ENCODE data around the gene ZNF217.
"Not testable (repeated sequence)": the region's sequence is repeated elsewhere in the genome, so short reads cannot be mapped to it uniquely, and the experiment has no call there.

The ZNF217 gene

GRCh38 chr20:53556267-53556897 lies 37.3 kb downstream of the ZNF217 start:
- H3K27ac ChIP-seq (replicated peaks) = no peak overlapping the region

GRCh38 chr20:53555816-53556215 lies 37.8 kb downstream of the ZNF217 start:
- no peak for DNase-seq (ENCODE audit: low read depth in 1 of 2, low spot score in 1 of 2)
- H3K4me3 ChIP-seq (replicated peaks; ENCODE audit: insufficient read depth, low read length) = no peak overlapping the region
- no peak overlapping the region for H3K27ac ChIP-seq (replicated peaks)
- TF ChIP-seq REST (IDR thresholded peaks at IDR 0.05; ENCODE audit: insufficient replicate concordance, low read depth) = no peak
- no peak for TF ChIP-seq CTCF (IDR thresholded peaks at IDR 0.05; ENCODE audit: insufficient read depth, low read length)
- no peak for TF ChIP-seq GABPA (IDR thresholded peaks at IDR 0.05; ENCODE audit: low read depth)
- no peak for TF ChIP-seq SPI1 (IDR thresholded peaks at IDR 0.05; ENCODE audit: borderline replicate concordance, low read depth)
- TF ChIP-seq POLR2AphosphoS5 (IDR thresholded peaks at IDR 0.05; ENCODE audit: low read depth) = no peak
- no peaks in the 10 kb centered on the region for H3K27me3 ChIP-seq (ENCODE audit: insufficient read depth, poor library complexity, severe bottlenecking)

More at GRCh38 chr20:53556267-53556897, 37.3 kb downstream of the ZNF217 start:
- H3K4me3 ChIP-seq (replicated peaks; ENCODE audit: insufficient read depth, low read length) = no peak overlapping the region
- no peaks in the 10 kb centered on the region for H3K27me3 ChIP-seq (ENCODE audit: insufficient read depth, poor library complexity, severe bottlenecking)
- no peak for TF ChIP-seq CTCF (IDR thresholded peaks at IDR 0.05; ENCODE audit: insufficient read depth, low read length)
- no peak for TF ChIP-seq POLR2AphosphoS5 (IDR thresholded peaks at IDR 0.05; ENCODE audit: low read depth)
- TF ChIP-seq REST (IDR thresholded peaks at IDR 0.05; ENCODE audit: insufficient replicate concordance, low read depth) = no peak
- no peak for DNase-seq (ENCODE audit: low read depth in 1 of 2, low spot score in 1 of 2)

- DNase-seq (ENCODE audit: low read depth in 1 of 2, low spot score in 1 of 2) = no peak
- no peak overlapping the region for H3K27ac ChIP-seq (replicated peaks)
- H3K4me3 ChIP-seq (replicated peaks; ENCODE audit: insufficient read depth, low read length) = no peak overlapping the region
- TF ChIP-seq CTCF (IDR thresholded peaks at IDR 0.05; ENCODE audit: insufficient read depth, low read length) (no peak), POLR2AphosphoS5 (IDR thresholded peaks at IDR 0.05; ENCODE audit: low read depth) (no peak), SPI1 (IDR thresholded peaks at IDR 0.05; ENCODE audit: borderline replicate concordance, low read depth) (no peak), GABPA (IDR thresholded peaks at IDR 0.05; ENCODE audit: low read depth) (no peak), REST (IDR thresholded peaks at IDR 0.05; ENCODE audit: insufficient replicate concordance, low read depth) (no peak)
- no peaks in the 10 kb centered on the region for H3K27me3 ChIP-seq (ENCODE audit: insufficient read depth, poor library complexity, severe bottlenecking)
These were observed 38.6 kb downstream of the ZNF217 start for GRCh38 chr20:53555081-53555480.

- not testable (repeated sequence) for H3K27ac ChIP-seq (replicated peaks); DNase-seq (ENCODE audit: low read depth in 1 of 2, low spot score in 1 of 2); H3K27me3 ChIP-seq (ENCODE audit: insufficient read depth, poor library complexity, severe bottlenecking); H3K4me3 ChIP-seq (replicated peaks; ENCODE audit: insufficient read depth, low read length)
These were observed 41.1 kb downstream of the ZNF217 start for GRCh38 chr20:53552572-53552893.

GRCh38 chr20:53551719-53552571 lies 41.7 kb downstream of the ZNF217 start:
- H3K4me3 ChIP-seq (replicated peaks; ENCODE audit: insufficient read depth, low read length); DNase-seq (ENCODE audit: low read depth in 1 of 2, low spot score in 1 of 2); H3K27ac ChIP-seq (replicated peaks); H3K27me3 ChIP-seq (ENCODE audit: insufficient read depth, poor library complexity, severe bottlenecking): not testable (repeated sequence)
